ENCODE results near the gene GOLIM4.

- TF ChIP-seq CTCF (IDR thresholded peaks at IDR 0.05), result no peak
- no peak for TF ChIP-seq POLR2A (IDR thresholded peaks at IDR 0.05)
Measured at GRCh38 chr3:168049367-168049974, 46.3 kb downstream of the GOLIM4 start.

Data from esophagus squamous epithelium (tissue), 4 donors.